K562 (cell line): ENCODE results near the gene TTC33. TPM values are rescaled to one million over a fixed set of nuclear protein-coding genes. Genes with fewer than 3 reads are reported as not detected.

Experiments
- ATAC-seq: fragments of 200-7000 bp; cut with Tn5 transposase; 3 replicates; pipeline ENCODE4 v1.9.1; 2020; ENCODE audit warnings: moderate library complexity
- BruUV-seq: library from RNA; stranded (reverse); fragments of 400-500 nt; replicated peaks from 2 replicates; lab custom pipeline; 2021; lab: Mats Ljungman, UMichigan
- CTCF ChIA-PET: fragments of 300-600 bp; formaldehyde crosslinking; extraction: SDS; loops from one replicate; lab custom pipeline; 2021; ENCODE audit warnings: low intra/inter-chr PET ratio; lab: Yijun Ruan, JAX
- POLR2A ChIA-PET: fragments of 300-600, 350-650 bp; sonication (Branson Sonifier 250); formaldehyde crosslinking; extraction: SDS; loops from one replicate; lab custom pipeline; 2021; ENCODE audit warnings: antibody characterized with exemption, inconsistent platforms; lab: Yijun Ruan, JAX
- DNase-seq, 4 experiments: peaks; one replicate each; pipeline versions ENCODE4 v3.0.0 to v3.0.0-alpha.2; 2011 to 2018; ENCODE audit warnings: low spot score in 3 of 4, mixed read lengths in 3 of 4; ENCODE audit errors: extremely low read depth in 1 of 4
- FAIRE-seq: peaks from 2 replicates; lab custom pipeline; 2011; peaks lifted over from hg19 to GRCh38; lab: Jason Lieb, UNC
- H2AFZ ChIP-seq: 2 replicates; pipeline ENCODE4 v1.6.0; 2011; ENCODE audit warnings: low read depth, low read length, control low read depth, inconsistent platforms
- H3K27ac ChIP-seq: fragments of 200-600 bp; 3 replicates; pipeline ENCODE4 v1.8.0; 2011; ENCODE audit warnings: low read depth, mild to moderate bottlenecking, control low read depth, inconsistent platforms, low read length, moderate library complexity, mixed read lengths; ENCODE audit errors: extremely low read depth
- H3K27me3 ChIP-seq, 2 experiments: fragments of 300-600 bp in 1 of 2; 2 replicates in 1 of 2; 3 replicates in 1 of 2; pipeline versions ENCODE4 v1.6.0 to v1.8.0; 2011; ENCODE audit warnings: inconsistent platforms in 2 of 2, low read length in 2 of 2, mild to moderate bottlenecking in 1 of 2, mixed read lengths in 1 of 2, moderate library complexity in 1 of 2; ENCODE audit not compliant: control insufficient read depth in 2 of 2, insufficient read depth in 2 of 2
- H3K36me3 ChIP-seq: fragments of 300-600 bp; 3 replicates; pipeline ENCODE4 v1.8.0; 2011; ENCODE audit warnings: mild to moderate bottlenecking, low read length, inconsistent platforms; ENCODE audit not compliant: control insufficient read depth, insufficient read depth
- H3K4me1 ChIP-seq, 2 experiments: fragments of 200-600 bp in 1 of 2; replicated peaks in 1 of 2; 2 replicates in 1 of 2; 3 replicates in 1 of 2; pipeline versions ENCODE4 v1.5.1 to v1.8.0; 2011; ENCODE audit warnings: inconsistent platforms in 2 of 2, low read length in 2 of 2, mild to moderate bottlenecking in 1 of 2, mixed read lengths in 1 of 2, moderate library complexity in 1 of 2; ENCODE audit not compliant: control insufficient read depth in 2 of 2, insufficient read depth in 2 of 2
- H3K4me2 ChIP-seq: 2 replicates; pipeline ENCODE4 v1.6.1; 2011; ENCODE audit warnings: low read length, control low read depth, inconsistent platforms, mixed read lengths; ENCODE audit not compliant: insufficient read depth
- H3K4me3 ChIP-seq: fragments of 200-600 bp; sonication (generic), shearing (Covaris generic); 2 replicates; pipeline ENCODE4 v1.5.1; 2016; ENCODE audit warnings: control low read depth, inconsistent platforms
- H3K79me2 ChIP-seq: fragments of 200-600 bp; 3 replicates; pipeline ENCODE4 v1.8.0; 2011; ENCODE audit warnings: low read length, inconsistent platforms; ENCODE audit not compliant: control insufficient read depth, insufficient read depth
- H3K9ac ChIP-seq, 2 experiments: 2 replicates each; pipeline versions ENCODE4 v1.6.0 to v1.6.1; 2011; ENCODE audit warnings: low read depth in 2 of 2, low read length in 2 of 2, control low read depth in 1 of 2, inconsistent platforms in 1 of 2, mild to moderate bottlenecking in 1 of 2, mixed read lengths in 1 of 2; ENCODE audit not compliant: insufficient read depth in 1 of 2
- H3K9me1 ChIP-seq: one replicate; pipeline ENCODE4 v1.6.0; 2011; ENCODE audit warnings: inconsistent platforms, mild to moderate bottlenecking, low read length, moderate library complexity; ENCODE audit not compliant: control insufficient read depth, insufficient read depth
- H3K9me3 ChIP-seq: replicated peaks from 2 replicates; pipeline ENCODE4 v1.5.1; 2011; ENCODE audit warnings: low read depth, low read length, inconsistent platforms; ENCODE audit not compliant: control insufficient read depth, insufficient read depth
- H4K20me1 ChIP-seq: replicated peaks from 2 replicates; pipeline ENCODE4 v1.6.1; 2011; ENCODE audit warnings: low read length, inconsistent platforms, mixed read lengths; ENCODE audit not compliant: control insufficient read depth, insufficient read depth
- ASH1L ChIP-seq: fragments of 450-650 bp; IDR thresholded peaks from 2 replicates; pipeline ENCODE4 v1.6.1; 2018; ENCODE audit warnings: borderline replicate concordance, mild to moderate bottlenecking, low read depth; ENCODE audit not compliant: partially characterized antibody
- CBFA2T2 ChIP-seq: fragments of 450-650 bp; conservative IDR thresholded peaks from 2 replicates; pipeline ENCODE4 v1.6.1; 2017; ENCODE audit warnings: mild to moderate bottlenecking
- ELF2 ChIP-seq: fragments of 250-450 bp; sonication (Bioruptor Pico); IDR thresholded peaks from 2 replicates; pipeline ENCODE4 v1.5.0; 2021; ENCODE audit warnings: mild to moderate bottlenecking
- MBD2 ChIP-seq: sonication (generic); IDR thresholded peaks from 2 replicates; pipeline ENCODE4 v1.6.1; 2016; ENCODE audit warnings: low read depth, borderline replicate concordance
- NCOA2 ChIP-seq, 2 experiments: fragments of 450-650 bp; IDR thresholded peaks; 2 replicates each; pipeline ENCODE4 v1.6.1; 2018; ENCODE audit warnings: mild to moderate bottlenecking in 2 of 2, moderate library complexity in 1 of 2; ENCODE audit not compliant: partially characterized antibody in 2 of 2
- NFE2L1 ChIP-seq: fragments of 450-650 bp; IDR thresholded peaks from 2 replicates; pipeline ENCODE4 v1.6.1; 2016; ENCODE audit warnings: missing genetic modification characterization, low read depth, mild to moderate bottlenecking, missing compliant biosample characterization, moderate library complexity, borderline replicate concordance
- UBTF ChIP-seq, 2 experiments: IDR thresholded peaks; 2 replicates each; pipeline ENCODE4 v1.6.1; 2012; ENCODE audit warnings: improper control_type of control experiment in 2 of 2, low read depth in 2 of 2, low read length in 2 of 2, borderline replicate concordance in 1 of 2
- in situ Hi-C: fragments of 300-500 bp; cut with MboI; formaldehyde crosslinking; loops from 4 replicates; pipeline ENCODE4 v1.15.0; 2018; ENCODE audit warnings: inconsistent platforms, mixed read lengths
- intact Hi-C: fragments of 100-400 bp; cut with micrococcal nuclease; formaldehyde crosslinking; loops from 2 replicates; pipeline ENCODE4 v1.14.2; 2022
- polyA plus RNA-seq, 8 experiments: library from polyadenylated mRNA; depleted of rRNA in 4 of 8; stranded (reverse) in 5 of 8; unstranded in 3 of 8; fragments of >200 nt; fragmentation: Nextera tagmentation in 2 of 8; fragmentation: Illumina TruSeq in 1 of 8; extraction: Ambion mirVana in 2 of 8; extraction: Trizol in 1 of 8; gene quantifications; 2 replicates each; pipeline versions ENCODE4 v1.2.1 to v1.2.3, GENCODE V29; 2011 to 2014; ENCODE audit warnings: inconsistent platforms in 1 of 8, missing spikeins in 1 of 8
- total RNA-seq, 7 experiments: library from RNA; depleted of rRNA in 6 of 7; stranded (reverse); fragments of >200 nt in 6 of 7; fragmentation: Illumina TruSeq in 2 of 7; extraction: Trizol in 2 of 7; gene quantifications; 2 replicates each; pipeline versions ENCODE4 v1.2.1 to v1.2.3, GENCODE V29; 2011 to 2021; ENCODE audit warnings: low replicate concordance in 1 of 7
- TF ChIP-seq, protein P1 (sequence below): sonication (generic); formaldehyde crosslinking; IDR thresholded peaks from 2 replicates; pipeline ENCODE4 v1.8.0; 2022; ENCODE audit warnings: mild to moderate bottlenecking, missing genetic modification reagents

Gene TTC33
- total and polyA plus RNA-seq, 9 of the 15 experiments (the other 6 are each of a cell fraction or from before 2014, with no cell fraction given) = 11.5 to 24.9 (median 21.1) TPM

- no peaks in the 10 kb centered on the region for H3K9me3 ChIP-seq
- POLR2A ChIA-PET = no interaction called here
- ATAC-seq (no peak), DNase-seq (no peak), FAIRE-seq (no peak)
- H3K79me2 ChIP-seq = no peaks in the 10 kb centered on the region
- H3K4me1 ChIP-seq = no peaks in the 10 kb centered on the region
- no peaks in the 10 kb centered on the region for H3K36me3 ChIP-seq
- H3K4me3 ChIP-seq = no peak overlapping the region
- no peaks in the 10 kb centered on the region for H4K20me1 ChIP-seq
- no peaks in the 10 kb centered on the region for H3K9me1 ChIP-seq
- H3K27ac ChIP-seq = no peak overlapping the region
- no TSS peak for BruUV-seq
- no peak overlapping the region for H3K9ac ChIP-seq
- no peak overlapping the region for H3K4me2 ChIP-seq
- CTCF ChIA-PET = no interaction called here
- TF ChIP-seq NFE2L1 = no peak
- TF ChIP-seq, protein P1, sequence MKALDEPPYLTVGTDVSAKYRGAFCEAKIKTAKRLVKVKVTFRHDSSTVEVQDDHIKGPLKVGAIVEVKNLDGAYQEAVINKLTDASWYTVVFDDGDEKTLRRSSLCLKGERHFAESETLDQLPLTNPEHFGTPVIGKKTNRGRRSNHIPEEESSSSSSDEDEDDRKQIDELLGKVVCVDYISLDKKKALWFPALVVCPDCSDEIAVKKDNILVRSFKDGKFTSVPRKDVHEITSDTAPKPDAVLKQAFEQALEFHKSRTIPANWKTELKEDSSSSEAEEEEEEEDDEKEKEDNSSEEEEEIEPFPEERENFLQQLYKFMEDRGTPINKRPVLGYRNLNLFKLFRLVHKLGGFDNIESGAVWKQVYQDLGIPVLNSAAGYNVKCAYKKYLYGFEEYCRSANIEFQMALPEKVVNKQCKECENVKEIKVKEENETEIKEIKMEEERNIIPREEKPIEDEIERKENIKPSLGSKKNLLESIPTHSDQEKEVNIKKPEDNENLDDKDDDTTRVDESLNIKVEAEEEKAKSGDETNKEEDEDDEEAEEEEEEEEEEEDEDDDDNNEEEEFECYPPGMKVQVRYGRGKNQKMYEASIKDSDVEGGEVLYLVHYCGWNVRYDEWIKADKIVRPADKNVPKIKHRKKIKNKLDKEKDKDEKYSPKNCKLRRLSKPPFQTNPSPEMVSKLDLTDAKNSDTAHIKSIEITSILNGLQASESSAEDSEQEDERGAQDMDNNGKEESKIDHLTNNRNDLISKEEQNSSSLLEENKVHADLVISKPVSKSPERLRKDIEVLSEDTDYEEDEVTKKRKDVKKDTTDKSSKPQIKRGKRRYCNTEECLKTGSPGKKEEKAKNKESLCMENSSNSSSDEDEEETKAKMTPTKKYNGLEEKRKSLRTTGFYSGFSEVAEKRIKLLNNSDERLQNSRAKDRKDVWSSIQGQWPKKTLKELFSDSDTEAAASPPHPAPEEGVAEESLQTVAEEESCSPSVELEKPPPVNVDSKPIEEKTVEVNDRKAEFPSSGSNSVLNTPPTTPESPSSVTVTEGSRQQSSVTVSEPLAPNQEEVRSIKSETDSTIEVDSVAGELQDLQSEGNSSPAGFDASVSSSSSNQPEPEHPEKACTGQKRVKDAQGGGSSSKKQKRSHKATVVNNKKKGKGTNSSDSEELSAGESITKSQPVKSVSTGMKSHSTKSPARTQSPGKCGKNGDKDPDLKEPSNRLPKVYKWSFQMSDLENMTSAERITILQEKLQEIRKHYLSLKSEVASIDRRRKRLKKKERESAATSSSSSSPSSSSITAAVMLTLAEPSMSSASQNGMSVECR = no peak
- no peak for TF ChIP-seq ELF2 (CRISPR knock-in tag)
- TF ChIP-seq NCOA2 (IDR thresholded peaks at IDR 0.05; ENCODE audit: partially characterized antibody in 2 of 2) = no peak
- TF ChIP-seq CBFA2T2 = no peak
- TF ChIP-seq MBD2 = no peak
- no peak for TF ChIP-seq UBTF (IDR thresholded peaks at IDR 0.05; ENCODE audit: borderline replicate concordance in 1 of 2, low read depth in 2 of 2, low read length in 2 of 2)
- TF ChIP-seq ASH1L = no peak
- H2AFZ ChIP-seq = no peak overlapping the region
- H3K27me3 ChIP-seq = no peaks in the 10 kb centered on the region
- in situ Hi-C loops = loop anchor here (25.0 kb wide), 1 partner anchor 757 kb away; no protein-coding TSS in a partner anchor
- intact Hi-C loops = no loop called here
Measured at GRCh38 chr5:40694433-40694832, 61.3 kb downstream of the TTC33 start.
